HepG2 (cell line): ENCODE data around the gene CHD2. TPM values are rescaled to one million over a fixed set of nuclear protein-coding genes. Genes with fewer than 3 reads are reported as not detected.
A peak's percentile ranks its signal among the peaks of the same experiment; 100 is the strongest.

Experiments
- ATAC-seq: fragments of 200-7000 bp; cut with Tn5 transposase; 3 replicates; pipeline ENCODE4 v1.9.1; 2020; ENCODE audit warnings: mild to moderate bottlenecking, moderate library complexity
- BruUV-seq: library from RNA; stranded (reverse); fragments of 400-500 nt; replicated peaks from 2 replicates; lab custom pipeline; 2021; lab: Mats Ljungman, UMichigan
- CTCF ChIA-PET: fragments of 300-600 bp; formaldehyde crosslinking; extraction: SDS; loops from one replicate; lab custom pipeline; 2021; ENCODE audit warnings: low total read pairs, inconsistent platforms, low intra/inter-chr PET ratio; lab: Yijun Ruan, JAX
- POLR2A ChIA-PET: fragments of 350-600 bp; sonication (Branson Sonifier 250); formaldehyde crosslinking; loops from one replicate; lab custom pipeline; 2020; ENCODE audit warnings: antibody characterized with exemption, inconsistent platforms; lab: Yijun Ruan, JAX
- DNase-seq: peaks from one replicate; pipeline ENCODE4 v3.0.0-alpha.2; 2015; ENCODE audit warnings: low spot score
- FAIRE-seq: peaks from 3 replicates; lab custom pipeline; 2011; peaks lifted over from hg19 to GRCh38; lab: Jason Lieb, UNC
- H2AFZ ChIP-seq: one replicate; pipeline ENCODE4 v1.6.1; 2011; ENCODE audit warnings: low read length, inconsistent platforms
- H3K27ac ChIP-seq: fragments of 300-600 bp; 3 replicates; pipeline ENCODE4 v1.8.0; 2011; ENCODE audit warnings: mixed run types, mild to moderate bottlenecking, mixed read lengths, low read length, inconsistent platforms; ENCODE audit not compliant: insufficient read depth; ENCODE audit errors: extremely low read length
- H3K27me3 ChIP-seq, 2 experiments: fragments of 200-600 bp in 1 of 2; 2 replicates in 1 of 2; 3 replicates in 1 of 2; pipeline versions ENCODE4 v1.6.0 to v1.8.0; 2011; ENCODE audit warnings: low read length in 2 of 2, mild to moderate bottlenecking in 2 of 2, moderate library complexity in 2 of 2, inconsistent platforms in 1 of 2; ENCODE audit not compliant: insufficient read depth in 2 of 2, control insufficient read depth in 1 of 2
- H3K36me3 ChIP-seq, 2 experiments: fragments of 200-600 bp in 1 of 2; replicated peaks in 1 of 2; 2 replicates in 1 of 2; 3 replicates in 1 of 2; pipeline versions ENCODE4 v1.5.1 to v1.8.0; 2011; ENCODE audit warnings: low read length in 2 of 2, inconsistent platforms in 1 of 2; ENCODE audit not compliant: insufficient read depth in 2 of 2, control insufficient read depth in 1 of 2
- H3K4me1 ChIP-seq: 2 replicates; pipeline ENCODE4 v1.5.1; 2012; ENCODE audit warnings: low read length, inconsistent platforms; ENCODE audit not compliant: insufficient read depth
- H3K4me2 ChIP-seq: 2 replicates; pipeline ENCODE4 v1.6.0; 2011; ENCODE audit warnings: low read depth, low read length, inconsistent platforms
- H3K4me3 ChIP-seq, 3 experiments: fragments of 200-600 bp in 1 of 3; sonication (generic), shearing (Covaris generic) in 1 of 3; replicated peaks in 1 of 3; 2 replicates each; pipeline ENCODE4 v1.5.1; 2011 to 2016; ENCODE audit warnings: low read length in 3 of 3, inconsistent platforms in 2 of 3, low read depth in 2 of 3, mild to moderate bottlenecking in 2 of 3, control low read depth in 1 of 3, mixed read lengths in 1 of 3; ENCODE audit not compliant: insufficient read depth in 1 of 3
- H3K79me2 ChIP-seq: one replicate; pipeline ENCODE4 v1.6.1; 2011; ENCODE audit warnings: low read length, inconsistent platforms; ENCODE audit not compliant: insufficient read depth
- H3K9ac ChIP-seq: 2 replicates; pipeline ENCODE4 v1.6.0; 2011; ENCODE audit warnings: mild to moderate bottlenecking, low read depth, low read length, inconsistent platforms; ENCODE audit not compliant: insufficient read depth
- H3K9me3 ChIP-seq: 2 replicates; pipeline ENCODE4 v1.5.1; 2012; ENCODE audit warnings: mild to moderate bottlenecking, low read length
- H4K20me1 ChIP-seq: 2 replicates; pipeline ENCODE4 v1.6.0; 2011; ENCODE audit warnings: inconsistent platforms, mild to moderate bottlenecking, low read length, moderate library complexity; ENCODE audit not compliant: insufficient read depth
- AGO2 ChIP-seq: fragments of 200-400 bp; formaldehyde crosslinking; optimal IDR thresholded peaks from 2 replicates; pipeline ENCODE3; 2017; ENCODE audit warnings: mild to moderate bottlenecking, low read depth, low read length, moderate library complexity
- ASH2L ChIP-seq: fragments of 300-600, 200-600 bp; sonication (generic); IDR thresholded peaks from 2 replicates; pipeline ENCODE4 v1.7.0; 2017; ENCODE audit warnings: low read depth, mild to moderate bottlenecking, moderate library complexity, mixed read lengths, low read length; ENCODE audit not compliant: insufficient read length
- ATF7-NPFF ChIP-seq: sonication (generic); formaldehyde crosslinking; IDR thresholded peaks from 2 replicates; pipeline ENCODE4 v1.8.1; 2023; ENCODE audit warnings: mild to moderate bottlenecking, low read depth, missing genetic modification reagents, moderate library complexity
- BCL6 ChIP-seq: IDR thresholded peaks from 2 replicates; pipeline ENCODE4 v1.6.1; 2016; ENCODE audit warnings: missing genetic modification reagents, missing compliant biosample characterization
- ESRRA ChIP-seq: sonication (generic); formaldehyde crosslinking; IDR thresholded peaks from 2 replicates; pipeline ENCODE4 v1.5.1; 2020; ENCODE audit warnings: mild to moderate bottlenecking, low read depth, missing genetic modification reagents
- FOXA3 ChIP-seq: IDR thresholded peaks from 2 replicates; pipeline ENCODE4 v1.6.1; 2016; ENCODE audit warnings: missing genetic modification reagents, missing compliant biosample characterization
- GABPB1 ChIP-seq: IDR thresholded peaks from 2 replicates; pipeline ENCODE4 v1.6.1; 2016; ENCODE audit warnings: mild to moderate bottlenecking, missing genetic modification reagents, moderate library complexity, missing compliant biosample characterization
- GATAD2A ChIP-seq: IDR thresholded peaks from 2 replicates; pipeline ENCODE4 v1.6.1; 2016
- HDAC2 ChIP-seq: sonication (generic); formaldehyde crosslinking; IDR thresholded peaks from 2 replicates; pipeline ENCODE4 v1.4.0; 2020; ENCODE audit warnings: missing genetic modification reagents
- KMT2A ChIP-seq: sonication (generic); formaldehyde crosslinking; IDR thresholded peaks from 2 replicates; pipeline ENCODE4 v1.4.0; 2020; ENCODE audit warnings: missing genetic modification reagents
- MAF1 ChIP-seq: sonication (generic); formaldehyde crosslinking; IDR thresholded peaks from 2 replicates; pipeline ENCODE4 v1.5.0; 2020; ENCODE audit warnings: missing genetic modification reagents, borderline replicate concordance
- POLR2A ChIP-seq, 2 experiments: IDR thresholded peaks; 2 replicates each; pipeline ENCODE4 v1.6.1; 2011; ENCODE audit warnings: low read depth in 2 of 2, low read length in 2 of 2, mild to moderate bottlenecking in 1 of 2, moderate library complexity in 1 of 2; ENCODE audit not compliant: insufficient read depth in 1 of 2
- RAD21 ChIP-seq: fragments of 450-650 bp; formaldehyde crosslinking; IDR thresholded peaks from 2 replicates; pipeline ENCODE4 v1.5.0; 2020; ENCODE audit warnings: mild to moderate bottlenecking
- RELA ChIP-seq: sonication (generic); formaldehyde crosslinking; IDR thresholded peaks from 2 replicates; pipeline ENCODE4 v1.4.0; 2020; ENCODE audit warnings: missing genetic modification reagents
- TCF12 ChIP-seq, 2 experiments: fragments of 450-650 bp in 1 of 2; sonication (generic) in 1 of 2; formaldehyde crosslinking in 1 of 2; IDR thresholded peaks; 2 replicates each; pipeline versions ENCODE4 v1.6.1 to v1.8.0; 2017 to 2022; ENCODE audit warnings: antibody characterized with exemption in 1 of 2, mild to moderate bottlenecking in 1 of 2, missing genetic modification reagents in 1 of 2, moderate library complexity in 1 of 2
- TGIF2 ChIP-seq: IDR thresholded peaks from 2 replicates; pipeline ENCODE4 v1.6.1; 2016; ENCODE audit warnings: control low read depth, missing compliant biosample characterization
- YEATS4 ChIP-seq: sonication (generic); formaldehyde crosslinking; IDR thresholded peaks from 2 replicates; pipeline ENCODE4 v1.4.0; 2020; ENCODE audit warnings: missing genetic modification reagents, borderline replicate concordance
- ZFY ChIP-seq: sonication (generic); formaldehyde crosslinking; IDR thresholded peaks from 2 replicates; pipeline ENCODE4 v1.4.0; 2020; ENCODE audit warnings: missing genetic modification reagents
- ZNF652 ChIP-seq: IDR thresholded peaks from 2 replicates; pipeline ENCODE4 v1.6.1; 2016; ENCODE audit warnings: low read depth, borderline replicate concordance
- ZNF660 ChIP-seq: sonication (generic); formaldehyde crosslinking; IDR thresholded peaks from 2 replicates; pipeline ENCODE4 v1.5.1; 2020; ENCODE audit warnings: mild to moderate bottlenecking, low read depth, missing genetic modification reagents, borderline replicate concordance
- WGBS: methylation state at CpG from one replicate; pipeline ENCODE4 v1.1.6; 2017; ENCODE audit warnings: low lambda C conversion rate; 5-methylcytosine and 5-hydroxymethylcytosine counted together
- in situ Hi-C: cut with HindIII; loops from 2 replicates; pipeline ENCODE4 v1.10.0; 2017; ENCODE audit warnings: low pct_unique_long_range_greater_than_20kb; ENCODE audit not compliant: extremely low pct_ligation_motif_present
- intact Hi-C: fragments of 100-400 bp; cut with micrococcal nuclease; formaldehyde crosslinking; loops from one replicate; pipeline ENCODE4 v1.10.0; 2022; ENCODE audit not compliant: unreplicated experiment
- polyA plus RNA-seq, 8 experiments: library from polyadenylated mRNA; depleted of rRNA in 3 of 8; stranded (reverse) in 7 of 8; unstranded in 1 of 8; fragments of >200 nt; fragmentation: Illumina TruSeq in 4 of 8; extraction: Trizol in 4 of 8; gene quantifications; 2 replicates each; pipeline versions ENCODE4 v1.2.1 to v1.2.3, GENCODE V29; 2011 to 2016; ENCODE audit warnings: low read depth in 4 of 8, missing spikeins in 1 of 8, mixed read lengths in 1 of 8; ENCODE audit not compliant: insufficient read depth in 1 of 8
- total RNA-seq, 5 experiments: library from RNA; depleted of rRNA; stranded (reverse); fragments of >200 nt; fragmentation: Illumina TruSeq; extraction: Trizol; gene quantifications; 2 replicates each; pipeline ENCODE4 v1.2.3, GENCODE V29; 2016; ENCODE audit warnings: low read depth in 1 of 5
- TF ChIP-seq, protein P1 (sequence below): sonication (generic); formaldehyde crosslinking; IDR thresholded peaks from 2 replicates; pipeline ENCODE4 v1.4.0; 2020; ENCODE audit warnings: missing genetic modification reagents, borderline replicate concordance

Gene CHD2
- total and polyA plus RNA-seq, 2 of the 13 experiments (the other 11 are each of a cell fraction or from before 2014, with no cell fraction given), result 54.0 to 54.1 TPM

DNA sequence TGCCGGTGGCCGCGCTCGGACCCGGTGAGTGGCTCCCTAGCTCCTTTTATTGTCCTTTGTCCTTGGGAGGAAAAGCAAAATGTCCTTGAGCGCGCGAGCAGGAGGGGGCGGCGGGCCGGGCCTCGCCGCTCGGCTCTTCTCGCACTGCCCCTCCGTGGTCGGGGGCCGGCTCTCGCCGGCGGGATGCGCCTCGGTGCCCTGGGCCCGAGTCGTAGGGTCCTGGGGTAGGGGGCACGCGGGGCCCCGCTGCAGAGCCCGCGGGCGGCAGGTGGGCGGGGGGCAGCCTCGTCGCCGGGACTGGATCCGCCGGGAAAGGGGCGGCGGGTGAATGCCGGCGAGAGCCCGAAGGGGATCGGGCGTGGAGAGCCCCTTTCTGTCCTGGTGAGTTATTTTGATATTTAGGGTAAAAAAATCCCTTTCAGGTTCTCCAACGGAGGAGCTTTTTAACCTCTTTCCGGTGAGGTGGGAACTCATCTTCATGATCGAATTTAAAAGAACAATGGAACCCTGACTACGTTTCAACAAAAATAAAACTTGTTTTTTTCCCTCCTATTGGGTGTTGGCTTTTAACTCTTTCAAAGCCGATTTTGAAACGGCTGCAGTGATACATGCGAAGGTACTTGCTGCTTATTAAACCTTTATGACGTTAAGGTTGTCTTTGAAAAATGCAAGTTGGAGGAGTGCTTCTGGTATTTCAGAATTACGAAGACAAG, 16.8 kb upstream of the CHD2 start:
- FAIRE-seq, result no peak
- in situ Hi-C loops, result loop anchor here (5.0 kb wide), 1 partner anchor 71 kb away; no protein-coding TSS in a partner anchor
- peaks cover 3 to 20% of the 10 kb centered on the region in 2 experiments; a peak in 4 of 5 replicates for H3K36me3 ChIP-seq
- TF ChIP-seq ZNF652 (CRISPR knock-in tag), result peak; percentile 88
- TF ChIP-seq AGO2, result peak; percentile 96
- 0 out of 2 replicates have a peak, but pooled peaks have one; percentile 5 for TF ChIP-seq GABPB1
- no peak for TF ChIP-seq ESRRA
- TF ChIP-seq TCF12 (IDR thresholded peaks at IDR 0.05), result no peak
- TF ChIP-seq TCF12 (CRISPR knock-in tag; IDR thresholded peaks at IDR 0.05), result no peak
- TF ChIP-seq HDAC2 (CRISPR knock-in tag), result 0 out of 2 replicates have a peak, but pooled peaks have one; percentile 4
- TF ChIP-seq FOXA3 (CRISPR knock-in tag), result no peak
- TF ChIP-seq RELA (CRISPR knock-in tag), result no peak
- TF ChIP-seq ASH2L, result peak; percentile 62
- 0 out of 2 replicates have a peak, but pooled peaks have one; percentile 42 for TF ChIP-seq ATF7-NPFF (CRISPR knock-in tag)
- peak; percentile 41 for TF ChIP-seq KMT2A (CRISPR knock-in tag)
- 0 out of 2 replicates have a peak, but pooled peaks have one; percentile 9 for TF ChIP-seq GATAD2A
- TF ChIP-seq MAF1, result 0 out of 2 replicates have a peak, but pooled peaks have one; percentile 26
- TF ChIP-seq ZNF660 (CRISPR knock-in tag), result no peak
- TF ChIP-seq ZFY (CRISPR knock-in tag), result peak; percentile 54
- TF ChIP-seq RAD21 (CRISPR knock-in tag), result peak; percentile 34
- TF ChIP-seq POLR2A (IDR thresholded peaks at IDR 0.05; ENCODE audit: insufficient read depth in 1 of 2, low read depth in 2 of 2, low read length in 2 of 2), result 0 out of 4 replicates have a peak, but pooled peaks of 1 of the 2 experiments have one; percentile 4
- TF ChIP-seq, protein P1, sequence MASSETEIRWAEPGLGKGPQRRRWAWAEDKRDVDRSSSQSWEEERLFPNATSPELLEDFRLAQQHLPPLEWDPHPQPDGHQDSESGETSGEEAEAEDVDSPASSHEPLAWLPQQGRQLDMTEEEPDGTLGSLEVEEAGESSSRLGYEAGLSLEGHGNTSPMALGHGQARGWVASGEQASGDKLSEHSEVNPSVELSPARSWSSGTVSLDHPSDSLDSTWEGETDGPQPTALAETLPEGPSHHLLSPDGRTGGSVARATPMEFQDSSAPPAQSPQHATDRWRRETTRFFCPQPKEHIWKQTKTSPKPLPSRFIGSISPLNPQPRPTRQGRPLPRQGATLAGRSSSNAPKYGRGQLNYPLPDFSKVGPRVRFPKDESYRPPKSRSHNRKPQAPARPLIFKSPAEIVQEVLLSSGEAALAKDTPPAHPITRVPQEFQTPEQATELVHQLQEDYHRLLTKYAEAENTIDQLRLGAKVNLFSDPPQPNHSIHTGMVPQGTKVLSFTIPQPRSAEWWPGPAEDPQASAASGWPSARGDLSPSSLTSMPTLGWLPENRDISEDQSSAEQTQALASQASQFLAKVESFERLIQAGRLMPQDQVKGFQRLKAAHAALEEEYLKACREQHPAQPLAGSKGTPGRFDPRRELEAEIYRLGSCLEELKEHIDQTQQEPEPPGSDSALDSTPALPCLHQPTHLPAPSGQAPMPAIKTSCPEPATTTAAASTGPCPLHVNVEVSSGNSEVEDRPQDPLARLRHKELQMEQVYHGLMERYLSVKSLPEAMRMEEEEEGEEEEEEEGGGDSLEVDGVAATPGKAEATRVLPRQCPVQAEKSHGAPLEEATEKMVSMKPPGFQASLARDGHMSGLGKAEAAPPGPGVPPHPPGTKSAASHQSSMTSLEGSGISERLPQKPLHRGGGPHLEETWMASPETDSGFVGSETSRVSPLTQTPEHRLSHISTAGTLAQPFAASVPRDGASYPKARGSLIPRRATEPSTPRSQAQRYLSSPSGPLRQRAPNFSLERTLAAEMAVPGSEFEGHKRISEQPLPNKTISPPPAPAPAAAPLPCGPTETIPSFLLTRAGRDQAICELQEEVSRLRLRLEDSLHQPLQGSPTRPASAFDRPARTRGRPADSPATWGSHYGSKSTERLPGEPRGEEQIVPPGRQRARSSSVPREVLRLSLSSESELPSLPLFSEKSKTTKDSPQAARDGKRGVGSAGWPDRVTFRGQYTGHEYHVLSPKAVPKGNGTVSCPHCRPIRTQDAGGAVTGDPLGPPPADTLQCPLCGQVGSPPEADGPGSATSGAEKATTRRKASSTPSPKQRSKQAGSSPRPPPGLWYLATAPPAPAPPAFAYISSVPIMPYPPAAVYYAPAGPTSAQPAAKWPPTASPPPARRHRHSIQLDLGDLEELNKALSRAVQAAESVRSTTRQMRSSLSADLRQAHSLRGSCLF (CRISPR knock-in tag), result 0 out of 2 replicates have a peak, but pooled peaks have one; percentile 40
- TF ChIP-seq TGIF2 (CRISPR knock-in tag), result 0 out of 2 replicates have a peak, but pooled peaks have one; percentile 14
- TF ChIP-seq BCL6, result no peak
- peak; percentile 54 for TF ChIP-seq YEATS4 (CRISPR knock-in tag)

More for the DNA sequence above, 16.8 kb upstream of the CHD2 start:
- WGBS, result 1% methylated on average over 41 of the region's 53 CpGs
- peaks cover 42% of the 10 kb centered on the region for H4K20me1 ChIP-seq
- H3K27ac ChIP-seq, result peak overlapping the region; percentile 95
- H3K79me2 ChIP-seq, result peaks cover 60% of the 10 kb centered on the region
- peaks cover 0 to 4% of the 10 kb centered on the region in 2 experiments; a peak in 1 of 5 replicates for H3K27me3 ChIP-seq
- no peak overlapping the region for H2AFZ ChIP-seq
- peak overlapping the region; percentile 70 for H3K4me2 ChIP-seq
- H3K9ac ChIP-seq, result peak overlapping the region; percentile 96
- ChIA-PET POLR2A (interaction anchor here (1.1 to 6.6 kb wide), 19 partner anchors 12 to 87 kb away, joined by 4 to 211 read pairs (median 17); partner anchors contain the start of gene CHD2), CTCF (no interaction called here)
- intact Hi-C loops, result no loop called here
- DNase-seq, result no peak
- H3K9me3 ChIP-seq, result no peaks in the 10 kb centered on the region
- H3K4me1 ChIP-seq, result peaks cover 56% of the 10 kb centered on the region
- H3K4me3 ChIP-seq, result peak overlapping the region; percentile 64 to 99 (median 92)
- ATAC-seq, result no peak
- no TSS peak for BruUV-seq
